Measurements from ENCODE around the gene FAM98A.

FAM98A gene

GRCh38 chr2:33607905-33608304 is 8.8 kb upstream of the FAM98A start:
- H3K4me3 ChIP-seq (ENCODE audit: low read depth, low read length): no peak overlapping the region
- DNase-seq (ENCODE audit: low read depth): no peak
- TF ChIP-seq, protein P1, sequence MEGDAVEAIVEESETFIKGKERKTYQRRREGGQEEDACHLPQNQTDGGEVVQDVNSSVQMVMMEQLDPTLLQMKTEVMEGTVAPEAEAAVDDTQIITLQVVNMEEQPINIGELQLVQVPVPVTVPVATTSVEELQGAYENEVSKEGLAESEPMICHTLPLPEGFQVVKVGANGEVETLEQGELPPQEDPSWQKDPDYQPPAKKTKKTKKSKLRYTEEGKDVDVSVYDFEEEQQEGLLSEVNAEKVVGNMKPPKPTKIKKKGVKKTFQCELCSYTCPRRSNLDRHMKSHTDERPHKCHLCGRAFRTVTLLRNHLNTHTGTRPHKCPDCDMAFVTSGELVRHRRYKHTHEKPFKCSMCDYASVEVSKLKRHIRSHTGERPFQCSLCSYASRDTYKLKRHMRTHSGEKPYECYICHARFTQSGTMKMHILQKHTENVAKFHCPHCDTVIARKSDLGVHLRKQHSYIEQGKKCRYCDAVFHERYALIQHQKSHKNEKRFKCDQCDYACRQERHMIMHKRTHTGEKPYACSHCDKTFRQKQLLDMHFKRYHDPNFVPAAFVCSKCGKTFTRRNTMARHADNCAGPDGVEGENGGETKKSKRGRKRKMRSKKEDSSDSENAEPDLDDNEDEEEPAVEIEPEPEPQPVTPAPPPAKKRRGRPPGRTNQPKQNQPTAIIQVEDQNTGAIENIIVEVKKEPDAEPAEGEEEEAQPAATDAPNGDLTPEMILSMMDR (conservative IDR thresholded peaks at IDR 0.05; ENCODE audit: low read depth, low read length): no peak

DNA sequence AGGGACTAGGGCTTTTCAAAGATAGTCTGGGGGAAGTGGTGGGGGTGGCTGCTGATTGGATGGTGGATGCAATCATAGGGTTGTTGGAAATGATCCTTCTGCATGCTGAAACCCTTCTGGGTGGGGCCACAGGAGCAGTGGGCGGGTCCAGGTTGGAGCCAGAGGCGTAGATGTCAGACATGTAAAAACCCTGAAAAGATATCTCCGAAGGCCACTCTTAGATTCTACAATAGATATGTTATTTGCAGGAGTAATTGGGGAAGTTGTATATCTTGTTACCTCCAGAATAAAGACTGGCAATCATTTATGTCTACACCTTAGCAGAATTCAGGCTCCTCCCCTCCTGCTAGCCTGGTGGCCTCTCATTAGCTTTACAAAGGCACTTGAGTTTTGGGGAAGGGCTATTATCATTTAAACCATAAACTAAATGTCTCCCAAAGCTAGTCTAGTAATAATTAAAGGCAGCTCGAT is 8.2 kb upstream of the FAM98A start:
- H3K4me3 ChIP-seq (ENCODE audit: low read depth, low read length): no peak overlapping the region
- TF ChIP-seq, protein P1 (conservative IDR thresholded peaks at IDR 0.05; ENCODE audit: low read depth, low read length): no peak
- DNase-seq (ENCODE audit: low read depth): no peak

DNA sequence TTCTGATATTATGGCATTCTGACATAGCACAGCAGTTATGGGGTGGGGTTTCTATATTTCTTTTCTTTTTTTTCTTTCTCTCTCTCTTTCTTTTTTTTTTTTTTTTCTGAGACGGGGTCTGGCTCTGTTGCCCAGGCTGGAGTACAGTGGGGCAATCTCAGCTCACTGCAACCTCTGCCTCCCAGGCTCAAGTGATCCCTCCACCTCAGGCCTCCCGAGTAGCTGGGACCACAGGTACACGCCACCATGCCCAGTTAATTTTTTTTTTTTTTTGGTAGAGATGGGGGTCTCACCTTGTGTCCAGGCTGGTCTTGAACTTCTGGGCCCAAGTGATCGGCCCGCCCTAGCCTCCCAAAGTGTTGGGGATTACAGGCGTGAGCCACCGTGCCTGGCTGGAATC is 7.5 kb upstream of the FAM98A start:
- no peak for DNase-seq (ENCODE audit: low read depth)
- TF ChIP-seq, protein P1 (conservative IDR thresholded peaks at IDR 0.05; ENCODE audit: low read depth, low read length): no peak

GRCh38 chr2:33606100-33606499 is 7.0 kb upstream of the FAM98A start:
- DNase-seq (ENCODE audit: low read depth): no peak
- H3K4me3 ChIP-seq (ENCODE audit: low read depth, low read length): no peak overlapping the region
- TF ChIP-seq, protein P1 (conservative IDR thresholded peaks at IDR 0.05; ENCODE audit: low read depth, low read length): no peak

More for the DNA sequence above, 7.5 kb upstream of the FAM98A start:
- no peak overlapping the region for H3K4me3 ChIP-seq (ENCODE audit: low read depth, low read length)

DNA sequence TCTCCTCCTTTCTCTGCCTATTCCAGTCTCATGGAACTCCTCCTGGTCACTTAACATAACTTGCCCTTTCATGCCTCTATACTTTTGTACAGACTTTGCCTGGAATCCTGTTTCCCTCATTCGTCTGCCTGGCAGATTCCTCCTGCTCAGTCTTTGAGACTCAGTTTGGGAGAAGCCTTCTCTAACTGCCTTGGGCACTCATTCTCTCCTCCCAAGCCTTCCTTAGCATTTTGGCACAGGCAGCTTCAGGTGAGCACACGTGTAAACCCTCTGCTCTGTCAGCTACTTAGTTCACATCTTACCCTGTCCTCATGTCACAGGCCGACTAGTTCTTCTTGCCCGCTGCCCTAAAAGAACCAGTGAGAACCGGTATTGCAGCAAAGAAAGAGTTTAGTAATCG is 6.0 kb upstream of the FAM98A start:
- TF ChIP-seq, protein P1 (conservative IDR thresholded peaks at IDR 0.05; ENCODE audit: low read depth, low read length): no peak
- no peak overlapping the region for H3K4me3 ChIP-seq (ENCODE audit: low read depth, low read length)
- no peak for DNase-seq (ENCODE audit: low read depth)

DNA sequence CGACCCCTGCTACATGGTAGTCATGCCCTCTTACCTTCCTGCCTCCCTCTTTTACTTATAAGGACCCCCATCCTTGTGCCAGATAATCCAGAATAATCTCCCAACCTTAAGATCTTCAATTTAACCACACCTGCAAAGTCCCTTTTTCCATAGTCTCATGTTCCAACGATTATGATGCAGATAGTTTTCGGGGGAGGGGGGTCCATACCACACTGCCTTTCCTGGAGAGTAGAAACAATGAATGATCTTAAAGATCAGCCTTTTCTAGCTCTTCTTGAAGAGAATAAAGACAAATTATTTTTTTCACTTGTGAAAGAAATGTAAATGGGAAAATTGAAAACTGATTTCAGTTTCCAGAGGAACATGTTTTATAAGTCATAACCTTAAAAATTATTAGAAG is 4.3 kb upstream of the FAM98A start:
- TF ChIP-seq, protein P1 (conservative IDR thresholded peaks at IDR 0.05; ENCODE audit: low read depth, low read length): no peak
- DNase-seq (ENCODE audit: low read depth): no peak
- no peak overlapping the region for H3K4me3 ChIP-seq (ENCODE audit: low read depth, low read length)

DNA sequence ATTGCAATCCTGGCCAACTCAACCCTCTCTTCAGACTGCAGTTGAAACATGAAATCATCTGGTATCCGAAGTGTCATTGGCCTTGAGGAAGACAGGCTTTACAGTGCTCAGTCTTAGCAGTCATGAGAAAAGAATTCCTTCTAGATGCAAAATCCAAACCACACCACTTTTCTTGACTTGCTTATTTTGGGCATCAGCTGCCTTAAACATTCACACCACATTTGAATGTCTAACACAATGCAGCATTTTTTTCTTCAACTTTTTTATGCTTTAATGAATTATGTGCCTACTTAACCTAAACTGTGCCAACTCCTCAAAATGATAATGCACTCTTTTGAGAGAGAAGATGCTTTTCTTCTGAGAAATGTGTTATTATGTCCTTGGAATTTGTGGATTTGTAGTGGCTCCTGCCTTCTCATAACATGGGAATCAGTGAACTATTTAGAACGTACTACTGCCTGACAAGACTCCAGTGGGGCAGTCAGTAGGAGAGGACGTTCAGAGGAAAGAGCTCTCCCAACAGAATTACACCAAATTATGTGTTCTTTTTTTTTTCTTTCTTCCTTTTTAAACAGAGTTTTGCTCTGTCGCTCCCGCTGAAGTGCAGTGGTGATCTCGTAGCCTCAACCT is 3.2 kb upstream of the FAM98A start:
- DNase-seq (ENCODE audit: low read depth): no peak
- H3K4me3 ChIP-seq (ENCODE audit: low read depth, low read length): no peak overlapping the region
- TF ChIP-seq, protein P1 (conservative IDR thresholded peaks at IDR 0.05; ENCODE audit: low read depth, low read length): no peak

Data from choroid plexus epithelial cell (primary cell).